ENCODE results near the gene S100A11.

GRCh38 chr1:151990856-151991198 lies 46.0 kb downstream of the S100A11 start:
- no peak for TF ChIP-seq POLR2A (IDR thresholded peaks at IDR 0.05)
- no peak for TF ChIP-seq CTCF (IDR thresholded peaks at IDR 0.05)

All from lower leg skin (tissue), 3 donors.